Prostate gland (tissue), 2 donors: ENCODE measurements around the gene CDC42. TPM values are rescaled to one million over a fixed set of nuclear protein-coding genes. Genes with fewer than 3 reads are reported as not detected.
A peak's percentile ranks its signal among the peaks of the same experiment; 100 is the strongest.

Experiments
- DNase-seq: peaks from one replicate; pipeline ENCODE4 v3.0.0-alpha.2; 2019; ENCODE audit warnings: low spot score
- H3K27ac ChIP-seq, 2 donors: fragments of 200-600 bp; sonication (generic); 2 replicates each; pipeline ENCODE4 v1.5.1; 2017 to 2019
- H3K27me3 ChIP-seq: fragments of 200-600 bp; sonication (generic); replicated peaks from 2 replicates; pipeline ENCODE4 v1.5.1; 2019; ENCODE audit not compliant: insufficient read depth
- H3K36me3 ChIP-seq, 2 donors: fragments of 200-600 bp; sonication (generic); 1 replicate in 1 of 2; 2 replicates in 1 of 2; pipeline versions ENCODE4 v1.5.1 to v1.8.1; 2017 to 2019
- H3K4me1 ChIP-seq: fragments of 200-600 bp; sonication (generic); replicated peaks from 2 replicates; pipeline ENCODE4 v1.5.1; 2019
- H3K4me3 ChIP-seq, 2 donors: fragments of 200-600 bp; sonication (generic); 2 replicates each; pipeline ENCODE4 v1.5.1; 2017 to 2019
- H3K9me3 ChIP-seq: fragments of 200-600 bp; sonication (generic); 2 replicates; pipeline ENCODE4 v1.5.1; 2017
- POLR2A ChIP-seq: fragments of 450-650 bp; IDR thresholded peaks from one replicate; pipeline ENCODE4 v1.6.1; 2016; ENCODE audit warnings: antibody characterized with exemption, mild to moderate bottlenecking
- POLR2AphosphoS5 ChIP-seq: sonication (generic); formaldehyde crosslinking; IDR thresholded peaks from one replicate; pipeline ENCODE4 v1.6.1; 2017; ENCODE audit warnings: antibody characterized with exemption
- WGBS: methylation state at CpG from one replicate; pipeline ENCODE4 v1.1.5; 2018; 5-methylcytosine and 5-hydroxymethylcytosine counted together
- intact Hi-C: fragments of 100-400 bp; cut with DNase I; formaldehyde crosslinking; loops from one replicate; pipeline ENCODE4 v1.14.2; 2022
- total RNA-seq, 2 donors: library from RNA; depleted of rRNA; stranded (reverse); fragments of >200 nt; gene quantifications; one replicate each; pipeline ENCODE4 v1.1.0, GENCODE V29; 2016
- TF ChIP-seq, protein P1 (sequence below), 4 experiments: fragments of 200-600 bp in 2 of 4; fragments of 450-650 bp in 2 of 4; sonication (generic) in 2 of 4; IDR thresholded peaks; 1 replicate in 3 of 4; 2 replicates in 1 of 4; pipeline ENCODE4 v1.5.1; 2016 to 2019; ENCODE audit warnings: antibody characterized with exemption in 4 of 4, mild to moderate bottlenecking in 2 of 4, moderate library complexity in 2 of 4

Gene CDC42
- total RNA-seq, 2 donors from 2014 or later: 164 to 182 TPM

DNA sequence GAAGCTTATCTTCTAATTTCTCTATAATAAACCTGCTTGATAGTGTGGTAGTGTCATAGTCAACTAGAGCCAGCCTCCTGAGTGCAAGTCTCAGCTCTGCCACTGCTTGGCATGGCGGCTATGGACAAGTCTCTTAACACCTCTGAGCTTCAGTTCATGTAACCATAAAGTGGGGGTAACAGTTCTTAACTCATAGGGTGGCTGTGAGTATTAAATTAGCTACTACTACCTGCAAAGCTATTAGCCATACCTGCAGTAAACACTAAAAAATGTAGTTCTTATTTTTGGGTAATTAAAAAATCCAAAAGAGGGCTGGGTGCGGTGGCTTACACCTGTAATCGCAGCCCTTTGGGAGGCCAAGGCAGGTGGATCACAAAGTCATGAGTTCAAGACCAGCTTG is 2.2 kb upstream of the CDC42 start:
- TF ChIP-seq, protein P1, sequence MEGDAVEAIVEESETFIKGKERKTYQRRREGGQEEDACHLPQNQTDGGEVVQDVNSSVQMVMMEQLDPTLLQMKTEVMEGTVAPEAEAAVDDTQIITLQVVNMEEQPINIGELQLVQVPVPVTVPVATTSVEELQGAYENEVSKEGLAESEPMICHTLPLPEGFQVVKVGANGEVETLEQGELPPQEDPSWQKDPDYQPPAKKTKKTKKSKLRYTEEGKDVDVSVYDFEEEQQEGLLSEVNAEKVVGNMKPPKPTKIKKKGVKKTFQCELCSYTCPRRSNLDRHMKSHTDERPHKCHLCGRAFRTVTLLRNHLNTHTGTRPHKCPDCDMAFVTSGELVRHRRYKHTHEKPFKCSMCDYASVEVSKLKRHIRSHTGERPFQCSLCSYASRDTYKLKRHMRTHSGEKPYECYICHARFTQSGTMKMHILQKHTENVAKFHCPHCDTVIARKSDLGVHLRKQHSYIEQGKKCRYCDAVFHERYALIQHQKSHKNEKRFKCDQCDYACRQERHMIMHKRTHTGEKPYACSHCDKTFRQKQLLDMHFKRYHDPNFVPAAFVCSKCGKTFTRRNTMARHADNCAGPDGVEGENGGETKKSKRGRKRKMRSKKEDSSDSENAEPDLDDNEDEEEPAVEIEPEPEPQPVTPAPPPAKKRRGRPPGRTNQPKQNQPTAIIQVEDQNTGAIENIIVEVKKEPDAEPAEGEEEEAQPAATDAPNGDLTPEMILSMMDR (IDR thresholded peaks at IDR 0.05): no peak
- TF ChIP-seq POLR2AphosphoS5 (no peak), POLR2A (no peak)
- H3K9me3 ChIP-seq: no peaks in the 10 kb centered on the region
- 98% methylated on average over 3 of the region's 3 CpGs for WGBS
- DNase-seq: no peak
- H3K27me3 ChIP-seq: no peaks in the 10 kb centered on the region
- H3K4me3 ChIP-seq: no peak overlapping the region
- H3K27ac ChIP-seq: no peak overlapping the region
- peaks cover 5% of the 10 kb centered on the region for H3K4me1 ChIP-seq
- no peaks in the 10 kb centered on the region for H3K36me3 ChIP-seq
- intact Hi-C loops: no loop called here

DNA sequence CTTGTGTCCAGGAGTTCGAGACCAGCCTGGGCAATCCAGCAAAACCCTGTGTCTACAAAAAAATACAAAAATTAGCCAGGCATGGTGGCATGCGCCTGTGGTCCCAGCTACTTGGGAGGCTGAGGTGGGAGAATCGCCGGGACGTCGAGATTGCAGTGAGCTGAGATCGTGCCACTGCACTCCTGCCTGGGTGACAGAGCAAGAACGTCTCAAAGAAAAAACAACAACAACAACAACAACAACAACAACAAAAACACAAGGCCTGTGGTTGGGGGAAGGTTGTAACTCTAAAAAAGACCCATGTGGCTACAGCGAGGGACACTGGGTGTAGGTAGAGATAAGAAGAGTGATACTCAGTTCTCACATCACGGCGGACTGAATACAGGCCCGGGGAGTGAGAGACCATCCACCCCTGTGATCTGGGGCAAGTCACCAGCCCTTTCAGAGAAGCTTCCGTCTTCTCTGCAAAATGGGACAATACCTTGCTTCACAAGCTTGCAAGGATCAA is 848 bp upstream of the CDC42 start:
- Histone ChIP-seq H3K27me3 (no peaks in the 10 kb centered on the region), H3K27ac (no peak overlapping the region), H3K9me3 (no peaks in the 10 kb centered on the region), H3K4me1 (peaks cover 8% of the 10 kb centered on the region), H3K4me3 (no peak overlapping the region), H3K36me3 (no peaks in the 10 kb centered on the region)
- intact Hi-C loops: no loop called here
- no peak for TF ChIP-seq POLR2AphosphoS5
- TF ChIP-seq, protein P1 (IDR thresholded peaks at IDR 0.05): no peak
- DNase-seq: no peak
- 87% methylated on average over 13 of the region's 13 CpGs for WGBS

DNA sequence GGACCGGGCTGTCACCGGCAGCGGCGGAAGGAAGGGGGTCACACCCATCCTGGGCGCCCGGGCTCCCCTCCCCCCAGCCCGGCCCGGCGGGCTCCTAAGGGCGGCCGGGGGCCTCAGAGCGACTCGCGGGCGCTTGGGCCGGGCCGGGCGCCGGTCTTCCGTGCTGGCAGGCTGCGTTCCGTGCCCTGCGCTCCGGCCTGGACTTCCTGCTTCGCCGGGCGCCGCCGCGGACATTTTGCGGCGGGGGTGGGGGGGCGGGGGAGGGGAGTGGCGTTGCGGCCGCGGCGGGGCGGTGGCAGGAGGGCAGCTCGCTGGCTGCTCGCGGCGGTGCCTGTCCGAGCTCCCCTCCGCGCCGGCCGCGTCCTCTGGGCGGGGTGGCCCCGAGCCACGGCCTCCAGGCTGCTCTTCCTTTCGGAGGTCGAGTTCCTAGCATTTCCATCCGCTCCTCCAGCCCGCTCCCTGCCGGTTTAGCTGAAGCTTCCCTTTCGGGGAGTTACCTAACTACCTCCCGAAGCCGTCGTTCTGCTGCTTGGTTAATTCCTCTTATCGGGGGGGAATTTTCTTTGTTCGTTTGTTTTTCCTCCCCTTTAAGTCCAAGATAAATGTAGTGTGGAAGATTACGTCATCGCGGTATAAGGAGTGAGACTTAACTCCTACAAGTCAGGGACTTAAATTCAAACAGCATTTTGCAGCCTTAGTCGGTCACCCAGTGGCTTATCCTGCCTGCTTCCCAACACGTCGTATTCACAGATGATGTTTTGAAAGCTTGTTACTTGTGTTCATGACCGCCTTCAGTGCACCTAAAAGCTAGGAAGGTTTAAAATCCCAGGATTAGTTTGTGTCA is 730 bp downstream of the CDC42 start:
- Histone ChIP-seq H3K27ac (peak overlapping the region; percentile 99), H3K27me3 (no peaks in the 10 kb centered on the region), H3K4me3 (peak overlapping the region; percentile 94 to 98), H3K4me1 (peaks cover 12% of the 10 kb centered on the region), H3K9me3 (no peaks in the 10 kb centered on the region), H3K36me3 (no peaks in the 10 kb centered on the region)
- TF ChIP-seq POLR2A: peak; percentile 41
- peak; percentile 36 for TF ChIP-seq POLR2AphosphoS5
- TF ChIP-seq, protein P1 (IDR thresholded peaks at IDR 0.05): no peak
- peak; percentile 41 for DNase-seq
- under 1% methylated on average over 52 of the region's 70 CpGs for WGBS
- intact Hi-C loops: no loop called here

DNA sequence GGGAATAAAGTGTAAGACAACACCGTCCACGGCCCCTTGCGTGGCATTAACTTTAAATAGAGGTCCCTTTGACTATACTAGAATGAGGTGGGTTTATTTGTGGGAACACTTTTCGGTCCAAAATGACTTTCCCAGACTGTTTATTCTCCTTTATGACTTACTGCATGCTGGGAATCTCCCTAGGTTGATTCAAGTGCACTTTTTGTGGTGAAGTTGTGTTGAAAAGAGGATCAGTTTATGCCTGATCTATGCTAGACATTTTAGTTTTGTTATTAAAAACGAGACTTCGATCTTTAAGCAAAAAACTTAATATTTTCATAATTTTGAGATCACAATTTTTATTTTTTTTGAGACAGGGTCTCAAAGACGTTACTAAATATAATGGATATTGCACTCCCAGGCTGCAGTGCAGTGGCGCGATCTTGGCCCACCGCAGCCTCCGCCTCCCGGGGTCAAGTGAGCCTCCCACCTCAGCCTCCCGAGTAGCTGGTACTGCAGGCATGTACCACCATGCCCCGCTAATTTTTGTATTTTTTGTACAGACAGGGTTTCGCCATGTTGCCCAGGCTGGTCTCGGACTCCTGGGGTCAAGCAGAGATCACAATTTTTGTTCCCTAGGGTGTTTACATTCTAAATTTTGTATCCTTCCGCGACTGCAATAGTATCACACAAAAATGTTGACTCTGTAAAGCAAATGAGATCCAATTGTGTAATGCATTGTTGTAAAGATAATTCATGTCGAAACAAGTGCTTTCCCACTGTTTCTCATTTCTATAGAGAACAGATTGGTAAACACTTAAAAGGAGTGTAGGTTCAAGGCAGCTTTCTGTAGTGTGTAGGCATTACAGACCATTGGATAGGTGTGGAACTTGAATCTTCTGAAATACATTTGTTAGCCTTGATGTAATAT is 1.6 kb downstream of the CDC42 start:
- Histone ChIP-seq H3K9me3 (no peaks in the 10 kb centered on the region), H3K4me3 (peak overlapping the region; percentile 94 to 98), H3K4me1 (peaks cover 12% of the 10 kb centered on the region), H3K27ac (peak overlapping the region; percentile 99), H3K36me3 (no peaks in the 10 kb centered on the region), H3K27me3 (no peaks in the 10 kb centered on the region)
- no peak for TF ChIP-seq POLR2A
- TF ChIP-seq POLR2AphosphoS5: no peak
- TF ChIP-seq, protein P1 (IDR thresholded peaks at IDR 0.05): no peak
- intact Hi-C loops: no loop called here
- 38% methylated on average over 19 of the region's 19 CpGs for WGBS
- DNase-seq: no peak
